PC-9 (cell line): ENCODE measurements around the gene COL21A1.

Source experiments
- EZH2 ChIP-seq: fragments of 200-600 bp; sonication (generic); IDR thresholded peaks from 2 replicates; pipeline ENCODE4 v1.8.0; 2017; ENCODE audit warnings: antibody characterized with exemption, low read depth
- TF ChIP-seq, protein P1 (sequence below): fragments of 200-600 bp; sonication (generic); conservative IDR thresholded peaks from 2 replicates; pipeline ENCODE4 v1.6.1; 2017; ENCODE audit warnings: mixed run types, antibody characterized with exemption, mild to moderate bottlenecking, moderate library complexity

DNA sequence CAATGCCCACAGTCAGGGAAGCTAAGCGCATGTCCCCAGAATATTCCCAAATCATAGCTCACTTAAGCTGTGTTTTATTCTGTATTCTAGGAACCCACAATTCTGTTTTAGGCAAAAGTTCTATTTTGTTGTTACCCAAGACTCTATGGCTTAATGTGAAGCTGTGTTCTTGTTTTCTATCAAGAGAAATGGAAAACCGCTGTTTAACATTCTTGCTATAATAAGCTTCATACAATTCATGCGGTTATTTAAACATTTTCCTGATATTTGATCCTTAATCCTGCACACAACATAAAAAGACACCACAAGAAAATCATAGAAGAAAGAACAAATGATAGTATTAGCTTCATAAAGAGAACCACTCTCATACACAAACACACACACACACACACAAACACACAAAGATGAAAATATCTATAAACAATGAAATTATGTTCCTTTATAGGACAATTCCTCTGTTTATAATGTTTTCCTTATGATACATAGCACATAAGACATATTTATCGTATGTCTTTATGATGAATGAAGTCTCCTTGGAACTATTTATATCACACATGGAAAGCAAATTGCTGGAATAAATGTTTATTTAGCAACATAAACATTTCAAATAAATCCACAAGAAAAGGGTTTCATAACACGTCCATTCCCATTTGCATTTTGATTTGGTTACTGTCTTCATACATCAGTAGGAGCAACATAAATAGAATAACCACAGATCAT, 16.4 kb upstream of the COL21A1 start:
- TF ChIP-seq, protein P1, sequence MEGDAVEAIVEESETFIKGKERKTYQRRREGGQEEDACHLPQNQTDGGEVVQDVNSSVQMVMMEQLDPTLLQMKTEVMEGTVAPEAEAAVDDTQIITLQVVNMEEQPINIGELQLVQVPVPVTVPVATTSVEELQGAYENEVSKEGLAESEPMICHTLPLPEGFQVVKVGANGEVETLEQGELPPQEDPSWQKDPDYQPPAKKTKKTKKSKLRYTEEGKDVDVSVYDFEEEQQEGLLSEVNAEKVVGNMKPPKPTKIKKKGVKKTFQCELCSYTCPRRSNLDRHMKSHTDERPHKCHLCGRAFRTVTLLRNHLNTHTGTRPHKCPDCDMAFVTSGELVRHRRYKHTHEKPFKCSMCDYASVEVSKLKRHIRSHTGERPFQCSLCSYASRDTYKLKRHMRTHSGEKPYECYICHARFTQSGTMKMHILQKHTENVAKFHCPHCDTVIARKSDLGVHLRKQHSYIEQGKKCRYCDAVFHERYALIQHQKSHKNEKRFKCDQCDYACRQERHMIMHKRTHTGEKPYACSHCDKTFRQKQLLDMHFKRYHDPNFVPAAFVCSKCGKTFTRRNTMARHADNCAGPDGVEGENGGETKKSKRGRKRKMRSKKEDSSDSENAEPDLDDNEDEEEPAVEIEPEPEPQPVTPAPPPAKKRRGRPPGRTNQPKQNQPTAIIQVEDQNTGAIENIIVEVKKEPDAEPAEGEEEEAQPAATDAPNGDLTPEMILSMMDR, result no peak
- TF ChIP-seq EZH2, result no peak
